ENCODE measurements around the gene DLGAP4.
A peak's percentile ranks its signal among the peaks of the same experiment; 100 is the strongest.

The DLGAP4 gene

GRCh38 chr20:36455972-36456625 is 150.0 kb downstream of the DLGAP4 start:
- no peak for DNase-seq

GRCh38 chr20:36460648-36461599 is 154.8 kb downstream of the DLGAP4 start:
- DNase-seq = peak; percentile 93

- DNase-seq = peak; percentile 47
Measured at GRCh38 chr20:36461600-36462439, 155.7 kb downstream of the DLGAP4 start.

- DNase-seq = peak; percentile 70
Measured at GRCh38 chr20:36462440-36463211, 156.5 kb downstream of the DLGAP4 start.

- no peak for DNase-seq
Measured at GRCh38 chr20:36463212-36464061, 157.3 kb downstream of the DLGAP4 start.

- peak; percentile 89 for DNase-seq
Measured at GRCh38 chr20:36465109-36466080, 159.3 kb downstream of the DLGAP4 start.

GRCh38 chr20:36466089-36466488 is 159.9 kb downstream of the DLGAP4 start:
- DNase-seq = no peak

GRCh38 chr20:36467076-36467999 is 161.2 kb downstream of the DLGAP4 start:
- no peak for DNase-seq

GRCh38 chr20:36468149-36469000 is 162.2 kb downstream of the DLGAP4 start:
- DNase-seq = no peak

GRCh38 chr20:36469973-36470372 is 163.8 kb downstream of the DLGAP4 start:
- no peak for DNase-seq

GRCh38 chr20:36471885-36472636 is 165.9 kb downstream of the DLGAP4 start:
- no peak for DNase-seq

GRCh38 chr20:36472637-36473090 is 166.5 kb downstream of the DLGAP4 start:
- no peak for DNase-seq

- no peak for DNase-seq
Measured at GRCh38 chr20:36473164-36473563, 167.0 kb downstream of the DLGAP4 start.

- no peak for DNase-seq
Measured at GRCh38 chr20:36474563-36474962, 168.4 kb downstream of the DLGAP4 start.

- peak; percentile 32 for DNase-seq
Measured at GRCh38 chr20:36475054-36475453, 168.9 kb downstream of the DLGAP4 start.

- no peak for DNase-seq
Measured at GRCh38 chr20:36477475-36477874, 171.3 kb downstream of the DLGAP4 start.

All from fibroblast of skin of right quadriceps (primary cell).